Measurements from ENCODE around the gene VMP1.
"Not testable (repeated sequence)": the region's sequence is repeated elsewhere in the genome, so short reads cannot be mapped to it uniquely, and the experiment has no call there.

The VMP1 gene

DNA sequence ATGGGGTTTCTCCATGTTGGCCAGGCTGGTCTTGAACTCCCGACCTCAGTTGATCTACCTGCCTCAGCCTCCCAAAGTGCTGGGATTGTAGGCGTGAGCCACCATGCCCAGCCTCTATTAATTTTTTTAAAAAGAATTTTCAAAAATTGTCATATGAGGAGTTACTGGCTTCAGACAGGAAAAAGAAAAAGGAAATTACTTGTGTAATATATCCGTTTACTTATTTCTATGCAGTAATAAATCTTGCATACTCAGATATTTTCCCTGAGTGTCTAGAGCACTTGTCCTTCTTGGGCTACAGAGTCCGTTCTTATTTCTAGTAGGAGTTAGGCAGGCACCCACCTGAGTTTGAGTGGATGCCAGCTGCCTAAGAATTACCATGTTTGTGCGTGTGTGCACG is 85.8 kb downstream of the VMP1 start:
- no peak for DNase-seq (ENCODE audit: low read depth)
- no peak for TF ChIP-seq CTCF (conservative IDR thresholded peaks at IDR 0.05; ENCODE audit: low read depth, low read length)
- no peak overlapping the region for H3K4me3 ChIP-seq (ENCODE audit: low read length)

- DNase-seq (ENCODE audit: low read depth), result no peak
- no peak for TF ChIP-seq CTCF (conservative IDR thresholded peaks at IDR 0.05; ENCODE audit: low read depth, low read length)
- H3K4me3 ChIP-seq (ENCODE audit: low read length), result no peak overlapping the region
Measured at GRCh38 chr17:59796138-59796537, 88.7 kb downstream of the VMP1 start.

DNA sequence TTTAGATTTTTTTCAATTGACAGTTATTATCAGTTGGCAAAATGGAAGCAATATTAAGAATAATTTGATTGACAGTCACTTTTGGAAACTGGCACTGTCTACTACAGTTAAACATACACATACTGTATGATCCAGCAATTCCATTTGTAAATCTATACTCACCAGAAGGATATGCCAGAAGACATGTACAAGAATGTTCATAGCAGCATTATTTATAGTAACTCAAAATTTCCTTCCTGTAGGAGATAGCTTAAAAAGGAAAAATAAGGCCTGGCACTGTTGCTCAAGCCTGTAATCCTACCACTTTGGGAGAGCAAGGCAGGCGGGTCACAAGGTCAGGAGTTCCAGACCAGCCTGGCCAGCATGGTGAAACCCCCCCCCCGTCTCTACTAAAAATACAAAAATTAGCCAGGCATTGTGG is 89.3 kb downstream of the VMP1 start:
- no peak overlapping the region for H3K4me3 ChIP-seq (ENCODE audit: low read length)
- no peak for TF ChIP-seq CTCF (conservative IDR thresholded peaks at IDR 0.05; ENCODE audit: low read depth, low read length)
- DNase-seq (ENCODE audit: low read depth), result no peak

DNA sequence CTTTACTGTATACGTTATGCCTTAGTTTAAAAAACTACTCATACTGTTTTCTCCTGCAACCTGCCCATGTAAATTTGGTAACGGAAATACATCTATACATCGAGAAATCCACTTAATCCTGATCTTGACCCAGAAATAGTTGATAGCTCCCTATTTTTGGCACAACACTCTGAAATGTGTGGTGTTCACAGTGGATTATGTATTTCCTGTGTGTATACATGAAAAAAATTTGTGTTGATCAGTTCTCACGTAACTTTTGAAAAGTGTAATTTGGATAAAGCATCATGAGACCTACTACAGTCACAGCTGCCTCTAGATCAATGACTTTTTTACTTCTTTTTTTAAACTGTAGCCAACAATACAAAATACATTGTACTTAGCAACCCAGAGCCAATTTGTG is 90.7 kb downstream of the VMP1 start:
- no peak for DNase-seq (ENCODE audit: low read depth)

GRCh38 chr17:59800530-59800942 is 93.1 kb downstream of the VMP1 start:
- DNase-seq (ENCODE audit: low read depth), result no peak
- no peak overlapping the region for H3K4me3 ChIP-seq (ENCODE audit: low read length)
- TF ChIP-seq CTCF (conservative IDR thresholded peaks at IDR 0.05; ENCODE audit: low read depth, low read length), result no peak

More for the DNA sequence above, 90.7 kb downstream of the VMP1 start:
- TF ChIP-seq CTCF (conservative IDR thresholded peaks at IDR 0.05; ENCODE audit: low read depth, low read length), result no peak
- no peak overlapping the region for H3K4me3 ChIP-seq (ENCODE audit: low read length)

DNA sequence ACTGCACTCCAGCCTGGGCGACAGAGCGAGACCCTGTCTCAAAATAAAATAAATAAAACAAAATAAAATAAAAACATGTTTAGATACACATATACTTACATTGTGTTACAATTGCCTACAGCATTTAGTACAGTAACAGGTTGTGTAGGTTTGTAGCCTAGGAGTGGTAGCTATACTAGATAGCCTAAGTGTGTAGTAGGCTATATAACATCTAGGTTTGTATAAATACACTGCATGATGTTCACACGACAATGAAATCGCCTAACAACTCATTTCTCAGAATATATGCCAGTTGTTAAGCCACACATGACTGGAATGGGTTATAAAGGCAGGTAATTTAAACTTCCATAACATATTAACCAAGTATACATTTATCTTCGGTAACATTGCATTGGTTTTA is 94.7 kb downstream of the VMP1 start:
- H3K4me3 ChIP-seq (ENCODE audit: low read length), result no peak overlapping the region
- no peak for DNase-seq (ENCODE audit: low read depth)
- no peak for TF ChIP-seq CTCF (conservative IDR thresholded peaks at IDR 0.05; ENCODE audit: low read depth, low read length)

DNA sequence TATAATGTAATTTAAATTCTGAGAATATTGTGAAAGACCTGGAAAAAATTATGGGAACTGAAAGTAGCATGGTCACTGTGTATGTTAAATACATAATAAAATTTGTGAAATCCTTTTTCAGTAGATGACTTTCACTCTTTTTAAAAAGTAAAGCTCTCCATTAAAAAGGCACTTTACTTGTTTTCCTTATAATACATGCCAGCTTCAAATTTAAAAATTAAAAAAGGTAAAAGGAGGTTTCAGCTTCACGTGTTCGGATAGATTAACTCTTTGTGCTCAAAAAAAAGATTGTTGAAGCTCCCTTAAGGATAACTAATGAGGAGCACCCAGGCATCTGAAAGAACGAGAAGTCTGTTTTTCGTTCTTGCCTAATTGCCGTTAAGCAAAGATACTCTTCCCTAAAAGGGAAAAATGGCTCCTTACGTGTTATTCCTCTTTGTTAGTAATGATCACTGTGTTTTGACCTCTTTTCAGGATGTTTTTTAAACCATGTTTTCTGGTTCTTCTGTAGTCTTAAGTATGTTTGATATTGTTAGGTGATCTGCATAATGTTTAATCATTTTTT is 97.5 kb downstream of the VMP1 start:
- TF ChIP-seq CTCF (conservative IDR thresholded peaks at IDR 0.05; ENCODE audit: low read depth, low read length), result no peak
- H3K4me3 ChIP-seq (ENCODE audit: low read length), result no peak overlapping the region
- DNase-seq (ENCODE audit: low read depth), result no peak

DNA sequence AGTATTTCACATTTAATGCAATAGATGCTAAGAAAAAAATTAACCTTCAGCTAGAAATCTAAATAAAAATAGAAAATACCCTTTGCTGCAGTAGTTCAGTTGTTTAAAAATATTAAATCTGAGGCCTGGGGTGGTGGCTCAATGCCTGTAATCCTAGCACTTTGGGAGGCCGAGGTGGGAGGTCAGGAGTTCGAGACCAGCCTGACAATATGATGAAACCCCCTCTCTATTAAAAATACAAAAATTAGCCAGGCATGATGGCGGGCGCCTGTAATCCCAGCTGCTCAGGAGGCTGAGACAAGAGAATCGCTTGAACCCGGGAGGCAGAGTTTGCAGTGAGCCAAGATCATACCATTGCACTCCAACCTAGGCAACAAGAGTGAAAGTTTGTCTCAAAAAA is 98.9 kb downstream of the VMP1 start:
- not testable (repeated sequence) for H3K4me3 ChIP-seq (ENCODE audit: low read length); DNase-seq (ENCODE audit: low read depth)
